Measurements from ENCODE around the gene AFDN. TPM values are rescaled to one million over a fixed set of nuclear protein-coding genes. Genes with fewer than 3 reads are reported as not detected.

AFDN gene, protein sequence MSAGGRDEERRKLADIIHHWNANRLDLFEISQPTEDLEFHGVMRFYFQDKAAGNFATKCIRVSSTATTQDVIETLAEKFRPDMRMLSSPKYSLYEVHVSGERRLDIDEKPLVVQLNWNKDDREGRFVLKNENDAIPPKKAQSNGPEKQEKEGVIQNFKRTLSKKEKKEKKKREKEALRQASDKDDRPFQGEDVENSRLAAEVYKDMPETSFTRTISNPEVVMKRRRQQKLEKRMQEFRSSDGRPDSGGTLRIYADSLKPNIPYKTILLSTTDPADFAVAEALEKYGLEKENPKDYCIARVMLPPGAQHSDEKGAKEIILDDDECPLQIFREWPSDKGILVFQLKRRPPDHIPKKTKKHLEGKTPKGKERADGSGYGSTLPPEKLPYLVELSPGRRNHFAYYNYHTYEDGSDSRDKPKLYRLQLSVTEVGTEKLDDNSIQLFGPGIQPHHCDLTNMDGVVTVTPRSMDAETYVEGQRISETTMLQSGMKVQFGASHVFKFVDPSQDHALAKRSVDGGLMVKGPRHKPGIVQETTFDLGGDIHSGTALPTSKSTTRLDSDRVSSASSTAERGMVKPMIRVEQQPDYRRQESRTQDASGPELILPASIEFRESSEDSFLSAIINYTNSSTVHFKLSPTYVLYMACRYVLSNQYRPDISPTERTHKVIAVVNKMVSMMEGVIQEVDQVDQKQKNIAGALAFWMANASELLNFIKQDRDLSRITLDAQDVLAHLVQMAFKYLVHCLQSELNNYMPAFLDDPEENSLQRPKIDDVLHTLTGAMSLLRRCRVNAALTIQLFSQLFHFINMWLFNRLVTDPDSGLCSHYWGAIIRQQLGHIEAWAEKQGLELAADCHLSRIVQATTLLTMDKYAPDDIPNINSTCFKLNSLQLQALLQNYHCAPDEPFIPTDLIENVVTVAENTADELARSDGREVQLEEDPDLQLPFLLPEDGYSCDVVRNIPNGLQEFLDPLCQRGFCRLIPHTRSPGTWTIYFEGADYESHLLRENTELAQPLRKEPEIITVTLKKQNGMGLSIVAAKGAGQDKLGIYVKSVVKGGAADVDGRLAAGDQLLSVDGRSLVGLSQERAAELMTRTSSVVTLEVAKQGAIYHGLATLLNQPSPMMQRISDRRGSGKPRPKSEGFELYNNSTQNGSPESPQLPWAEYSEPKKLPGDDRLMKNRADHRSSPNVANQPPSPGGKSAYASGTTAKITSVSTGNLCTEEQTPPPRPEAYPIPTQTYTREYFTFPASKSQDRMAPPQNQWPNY (N-terminal part only)
- 32.8 and 35.0 TPM in 2 replicates for total RNA-seq (2014; rRNA removed; shearing (Covaris generic))

DNA sequence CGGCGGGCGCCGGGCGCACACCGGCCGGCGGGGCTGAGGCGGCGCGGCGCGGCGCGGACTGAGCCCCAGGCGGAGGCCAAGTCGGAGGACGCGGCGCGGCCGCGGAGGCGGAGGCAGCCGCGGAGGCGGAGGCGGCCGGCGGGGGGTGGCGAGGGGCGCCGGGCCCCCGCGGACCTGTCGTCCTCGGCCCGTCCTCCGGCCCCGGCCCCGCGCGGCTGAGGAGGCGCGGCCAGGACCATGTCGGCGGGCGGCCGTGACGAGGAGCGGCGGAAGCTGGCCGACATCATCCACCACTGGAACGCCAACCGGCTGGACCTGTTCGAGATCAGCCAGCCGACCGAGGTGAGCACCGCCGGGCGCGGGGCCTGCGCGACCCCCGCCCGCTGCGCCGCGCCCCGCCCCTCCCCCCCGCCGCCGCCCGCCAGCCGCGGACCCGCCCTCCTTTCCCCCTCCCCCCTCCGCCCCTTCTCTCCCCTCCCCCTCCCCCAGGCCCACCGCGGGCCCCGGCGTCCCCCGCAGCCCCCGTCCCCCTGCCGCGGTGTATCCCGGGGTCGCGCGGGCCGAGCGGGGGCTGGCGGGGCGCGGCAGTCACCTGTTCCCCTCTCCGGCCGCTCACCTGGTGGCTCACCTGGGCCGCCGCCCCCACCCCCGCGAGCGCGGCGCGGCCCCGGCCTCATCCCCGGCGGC is at the start of gene AFDN:
Gene AFDN, plus strand, starts transcription at position 16 of the 687 bp plus-strand sequence. Its CDS starts 222 bp downstream, at position 238.

DNA sequence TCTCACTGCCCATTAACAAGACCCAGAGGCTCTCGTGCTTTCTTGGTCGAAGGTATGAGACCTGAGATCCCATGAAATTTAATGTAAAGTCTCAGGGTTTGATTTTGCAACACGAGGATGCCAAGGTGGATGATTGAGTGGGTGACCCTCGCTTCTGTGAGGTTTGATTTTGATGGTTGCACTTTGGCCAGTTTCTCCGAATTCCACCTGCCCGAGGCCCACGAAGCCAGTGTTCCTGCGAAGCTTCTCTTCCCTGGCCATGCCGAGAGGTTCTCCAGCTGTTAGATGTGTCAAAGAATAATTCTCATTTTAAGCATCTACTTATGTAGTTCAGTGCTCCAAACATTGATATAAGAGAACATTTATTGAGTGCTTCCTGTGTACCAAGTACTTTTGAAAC is 170.9 kb downstream of the AFDN start, which contains the start of gene KIF25:
Gene KIF25, plus strand, starts transcription at position 30 of the 400 bp plus-strand sequence. CDS start 31,915 bp downstream, outside the sequence.

Other genes with a start within 250 kb of the AFDN start
- 0.29 TPM in 1 of 2 replicates, not detected in the other for gene KIF25, start 170.8 kb downstream of the AFDN start, total RNA-seq (2014; rRNA removed; shearing (Covaris generic))

Data from A375 (cell line).